HG02943 (cell line): Measurements from ENCODE around the gene TRIM8.

Experiments used
- ATAC-seq: cut with Tn5 transposase; IDR thresholded peaks from one replicate; pipeline ENCODE4 v1.9.1; 2021; ENCODE audit warnings: mild to moderate bottlenecking, low read depth, moderate library complexity; ENCODE audit not compliant: unreplicated experiment

TRIM8 gene

GRCh38 chr10:102648269-102648888, 4.1 kb downstream of the TRIM8 start:
- no peak for ATAC-seq

- no peak for ATAC-seq
These were observed 4.9 kb downstream of the TRIM8 start for GRCh38 chr10:102648889-102649796.

GRCh38 chr10:102649797-102650654, 5.7 kb downstream of the TRIM8 start:
- no peak for ATAC-seq

GRCh38 chr10:102650655-102651454, 6.6 kb downstream of the TRIM8 start:
- no peak for ATAC-seq

- ATAC-seq: no peak
These were observed 7.3 kb downstream of the TRIM8 start for GRCh38 chr10:102651455-102652169.

GRCh38 chr10:102652170-102652916, 8.1 kb downstream of the TRIM8 start:
- no peak for ATAC-seq

GRCh38 chr10:102653060-102653459, 8.8 kb downstream of the TRIM8 start:
- no peak for ATAC-seq

GRCh38 chr10:102654566-102654965, 10.3 kb downstream of the TRIM8 start:
- ATAC-seq: no peak

GRCh38 chr10:102654969-102655368, 10.7 kb downstream of the TRIM8 start:
- no peak for ATAC-seq

- ATAC-seq: no peak
These were observed 11.7 kb downstream of the TRIM8 start for GRCh38 chr10:102656026-102656425.

- ATAC-seq: no peak
These were observed 12.6 kb downstream of the TRIM8 start for GRCh38 chr10:102656791-102657371.

- no peak for ATAC-seq
These were observed 13.2 kb downstream of the TRIM8 start for GRCh38 chr10:102657451-102657850.

- ATAC-seq: no peak
These were observed 13.9 kb downstream of the TRIM8 start for GRCh38 chr10:102657984-102658724.

- ATAC-seq: no peak
These were observed 14.5 kb downstream of the TRIM8 start for GRCh38 chr10:102658802-102659201.

GRCh38 chr10:102660888-102661657, 16.8 kb downstream of the TRIM8 start:
- ATAC-seq: peak; percentile 69

- no peak for ATAC-seq
These were observed 17.4 kb downstream of the TRIM8 start for GRCh38 chr10:102661658-102662028.

- no peak for ATAC-seq
These were observed 21.7 kb downstream of the TRIM8 start for GRCh38 chr10:102665904-102666509.
